DMS53 treated with DMSO at 0.1 percent for 48 hours (cell line): ENCODE data around the gene PPP1R2.
"Not testable (repeated sequence)": the region's sequence is repeated elsewhere in the genome, so short reads cannot be mapped to it uniquely, and the experiment has no call there.

Experiments used
- DNase-seq: peaks from one replicate; lab custom pipeline; 2025; ENCODE audit not compliant: unreplicated experiment; lab: John Stamatoyannopoulos, UW

The PPP1R2 gene

DNA sequence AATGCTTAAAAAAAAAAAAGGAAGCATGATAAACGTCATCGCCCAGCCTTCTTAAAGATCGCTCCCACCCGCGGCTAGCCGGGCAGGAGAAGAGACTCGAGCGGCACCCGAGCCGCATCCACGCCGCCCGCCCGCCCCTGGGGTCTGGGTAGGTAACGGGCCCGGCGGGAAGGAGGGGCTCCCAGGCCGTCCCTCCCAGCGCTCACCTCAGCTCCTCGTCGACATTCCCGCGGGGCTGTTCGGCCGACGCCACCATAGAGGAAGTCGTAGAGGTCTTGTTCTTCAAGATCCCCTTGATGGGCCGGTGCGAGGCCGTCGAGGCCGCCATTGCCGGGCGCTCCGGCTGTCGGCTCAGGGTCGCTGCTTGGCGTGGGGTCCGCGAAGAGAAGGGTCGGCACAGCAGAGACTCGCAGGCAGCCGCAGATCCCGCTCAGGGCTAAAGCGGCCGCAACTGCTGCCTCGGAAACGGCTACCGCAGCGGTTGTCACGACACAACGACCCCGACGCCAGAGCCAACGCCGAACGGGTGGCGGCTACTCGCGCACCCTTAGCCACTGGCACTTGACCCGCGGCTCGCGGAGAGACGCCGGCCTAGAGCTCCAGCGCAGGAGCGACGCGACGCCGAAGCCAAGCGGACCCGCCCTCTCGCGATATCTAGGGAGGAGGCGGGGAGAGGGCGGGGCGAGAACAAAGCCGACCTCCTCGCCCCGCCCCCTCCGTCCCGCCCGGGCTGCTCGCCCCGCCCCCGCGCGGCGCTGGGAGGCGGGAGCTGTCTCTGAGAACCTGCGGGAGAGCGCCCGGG, at the start of gene PPP1R2:
PPP1R2 (minus strand) TSS at position 628 of the 802 bp plus-strand sequence; CDS start at position 328, 300 bp downstream.
- peak; percentile 64 for DNase-seq

DNA sequence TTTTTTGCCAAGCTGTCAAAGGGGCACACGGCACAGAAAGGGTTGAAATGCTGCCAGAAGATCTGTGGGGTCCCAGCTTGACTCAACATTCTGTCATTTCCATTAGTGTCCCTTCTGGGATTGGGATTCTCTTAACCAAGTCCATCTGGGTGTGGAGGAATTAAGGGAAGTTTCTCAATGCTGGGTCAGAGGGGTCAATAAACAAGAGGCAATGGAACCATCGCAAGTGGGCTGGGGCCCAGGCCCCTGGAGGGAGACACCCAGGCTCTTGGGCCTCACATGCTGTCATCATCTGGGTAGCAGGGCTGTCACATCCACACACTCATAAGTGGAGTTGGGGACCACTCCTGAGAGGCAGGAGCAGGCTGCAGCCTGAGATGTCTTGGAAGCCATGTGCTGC, 48.7 kb upstream of the PPP1R2 start:
- DNase-seq = no peak

DNA sequence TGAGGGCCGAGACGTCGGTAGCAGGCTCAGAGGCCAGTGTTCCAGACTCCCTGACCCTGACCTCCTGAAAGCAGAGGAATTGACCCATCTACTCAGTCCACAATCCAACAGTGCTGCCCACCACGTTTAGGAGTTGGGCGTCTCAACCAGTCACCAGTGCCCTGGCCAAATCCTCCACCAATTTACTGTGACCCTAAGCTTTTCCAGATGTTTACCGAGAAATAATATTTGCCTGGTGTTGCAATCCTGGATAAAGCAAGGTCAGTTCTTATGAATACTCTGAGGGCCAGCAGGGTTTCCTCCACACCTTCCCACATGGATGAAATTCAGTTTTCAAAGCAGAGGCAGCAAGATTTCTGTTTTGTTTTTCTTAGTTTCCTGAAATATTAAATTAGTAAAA, 48.1 kb upstream of the PPP1R2 start:
- DNase-seq = no peak

DNA sequence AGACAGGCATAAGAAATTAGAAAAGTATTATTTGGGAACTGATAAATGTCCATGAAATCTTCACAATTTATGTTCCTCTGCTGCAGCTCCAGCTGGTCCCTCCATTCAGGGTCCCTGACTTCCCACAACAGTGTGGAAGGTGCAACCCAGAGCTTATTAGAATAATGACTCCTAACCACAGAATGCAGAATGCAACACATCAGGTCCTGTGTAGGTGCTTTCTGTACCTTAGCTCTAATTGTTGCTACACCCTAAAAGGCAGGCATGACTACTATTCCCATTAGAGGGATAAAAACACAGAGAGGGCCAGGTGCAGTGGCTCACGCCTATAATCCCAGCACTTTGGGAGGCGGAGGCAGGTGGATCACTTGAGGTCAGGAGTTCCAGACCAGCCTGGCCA, 47.3 kb upstream of the PPP1R2 start:
- DNase-seq = not testable (repeated sequence)

DNA sequence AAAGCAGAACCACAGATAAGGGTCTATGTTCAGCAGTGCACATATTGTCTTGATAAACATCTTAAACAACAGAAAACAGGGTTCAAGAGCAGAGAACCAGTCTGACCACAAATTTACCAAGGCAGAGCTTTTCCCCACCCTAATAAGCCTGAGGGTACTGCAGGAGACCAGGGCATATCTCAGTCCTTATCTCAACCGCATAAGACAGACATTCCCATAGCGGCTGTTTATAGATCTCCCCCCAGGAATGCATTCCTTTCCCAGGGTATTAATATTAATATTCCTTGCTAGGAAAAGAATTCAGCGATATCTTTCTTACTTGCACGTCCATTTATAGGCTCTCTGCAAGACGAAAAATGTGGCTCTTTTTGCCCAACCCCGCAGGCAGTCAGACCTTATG, 46.7 kb upstream of the PPP1R2 start:
- not testable (repeated sequence) for DNase-seq

DNA sequence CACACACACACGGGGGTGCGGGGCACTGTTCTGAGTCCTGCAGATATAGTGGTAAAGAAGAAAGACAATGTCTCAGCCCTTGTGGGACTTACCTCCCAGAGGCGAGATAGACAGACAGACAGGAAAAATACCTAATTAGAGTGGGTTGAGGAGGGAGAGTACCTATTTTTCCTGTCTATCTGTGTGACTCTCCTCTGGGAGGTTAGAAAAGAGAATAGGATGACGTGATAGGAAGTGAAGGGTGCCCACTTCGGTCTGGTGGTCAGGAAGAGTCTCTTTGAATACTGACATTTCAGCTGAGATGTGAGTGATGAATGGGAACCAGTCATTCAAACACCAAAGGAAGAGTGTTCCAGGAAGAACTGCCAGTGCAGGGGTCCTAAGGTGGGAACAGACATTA, 44.7 kb upstream of the PPP1R2 start:
- no peak for DNase-seq

DNA sequence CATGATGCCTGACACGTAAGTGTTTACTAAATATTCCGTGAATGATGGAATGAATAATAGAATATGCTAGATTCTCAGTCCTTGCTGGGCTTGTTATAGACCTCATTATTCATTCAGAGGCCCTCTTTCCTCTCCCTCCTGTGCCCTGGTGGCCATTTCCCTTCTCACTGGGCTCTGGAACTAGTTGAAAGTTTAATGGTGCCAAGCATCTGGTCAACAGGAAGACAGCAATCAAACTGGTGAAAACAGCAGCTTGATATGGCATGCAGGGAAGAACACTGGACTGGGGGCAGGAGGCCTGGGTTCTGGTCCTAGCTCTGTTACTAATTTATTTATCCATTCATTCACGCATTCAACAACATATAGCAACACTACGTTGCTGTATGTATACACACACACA, 44.3 kb upstream of the PPP1R2 start:
- DNase-seq = no peak

DNA sequence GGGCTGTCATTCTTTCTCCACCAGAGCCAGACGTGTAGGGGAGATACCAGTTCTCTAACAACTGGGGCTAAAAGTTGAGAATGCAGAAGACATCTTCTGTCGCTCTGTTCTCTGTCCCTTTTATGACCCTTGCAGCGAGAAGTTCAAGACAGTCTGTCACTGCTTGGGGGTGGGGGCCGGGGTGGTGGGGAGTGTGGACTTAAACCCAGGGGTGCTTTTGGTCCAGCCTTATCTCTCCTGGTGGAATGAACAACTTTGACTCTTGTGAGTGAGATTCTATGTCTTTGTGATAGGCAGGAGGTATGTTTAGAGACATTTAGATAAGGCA, 41.4 kb upstream of the PPP1R2 start:
- DNase-seq = no peak

DNA sequence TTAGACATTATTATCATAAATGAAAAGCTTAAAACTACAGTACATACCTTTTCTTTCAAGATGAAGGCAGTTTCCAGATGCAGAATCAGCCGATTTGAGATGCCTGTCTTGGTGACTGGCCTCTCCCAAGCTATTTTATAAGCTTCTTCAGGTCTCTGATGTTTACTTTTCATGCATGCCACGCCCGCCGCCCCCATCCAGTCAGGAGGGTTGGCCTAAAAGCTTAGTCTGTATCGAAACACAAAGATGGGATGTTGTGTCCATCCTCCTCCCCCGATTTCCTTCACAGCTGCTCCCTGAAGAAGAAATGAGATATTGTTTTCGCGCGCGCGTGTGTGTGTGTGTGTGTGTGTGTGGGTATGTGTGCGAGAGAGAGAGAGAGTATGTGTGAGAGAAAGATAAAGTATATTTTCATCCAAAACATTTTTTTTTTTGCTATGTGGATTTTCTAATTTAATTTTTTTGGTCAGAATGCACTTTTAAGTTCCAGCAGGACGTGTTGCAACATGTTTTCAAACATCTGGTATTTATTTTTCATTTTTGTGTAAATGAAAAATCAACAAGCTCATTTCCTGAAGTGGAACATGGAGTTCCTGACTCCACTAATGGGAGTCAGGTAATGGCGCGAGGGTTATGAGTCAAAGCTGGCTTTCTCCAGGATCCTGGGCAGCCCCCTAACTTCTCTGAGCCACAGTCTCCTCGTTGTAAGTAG, 40.9 kb upstream of the PPP1R2 start, which contains the start of gene APOD:
APOD (minus strand) TSS at position 110 of the 712 bp plus-strand sequence. CDS start 4,479 bp downstream, outside the sequence.
- peak; percentile 32 for DNase-seq

DNA sequence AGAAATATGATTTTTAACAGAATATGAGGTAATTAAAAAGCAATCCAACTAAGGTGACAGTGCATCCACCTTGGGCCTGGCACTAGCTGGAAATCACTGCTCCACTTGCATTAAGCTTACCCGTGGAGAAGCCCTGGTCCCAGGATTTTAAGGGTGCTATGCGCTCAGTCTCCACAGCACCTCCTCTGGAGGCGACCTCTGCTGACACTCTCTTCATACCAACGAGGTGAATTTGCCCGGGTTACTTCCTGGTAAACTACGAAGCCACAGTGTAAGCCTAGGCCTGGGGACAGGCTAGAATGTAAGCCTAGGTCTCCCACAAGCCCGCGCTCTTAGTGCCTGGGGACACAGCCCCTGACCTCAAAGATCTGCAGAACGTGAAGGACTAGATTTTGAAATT, 39.8 kb upstream of the PPP1R2 start:
- DNase-seq = no peak

DNA sequence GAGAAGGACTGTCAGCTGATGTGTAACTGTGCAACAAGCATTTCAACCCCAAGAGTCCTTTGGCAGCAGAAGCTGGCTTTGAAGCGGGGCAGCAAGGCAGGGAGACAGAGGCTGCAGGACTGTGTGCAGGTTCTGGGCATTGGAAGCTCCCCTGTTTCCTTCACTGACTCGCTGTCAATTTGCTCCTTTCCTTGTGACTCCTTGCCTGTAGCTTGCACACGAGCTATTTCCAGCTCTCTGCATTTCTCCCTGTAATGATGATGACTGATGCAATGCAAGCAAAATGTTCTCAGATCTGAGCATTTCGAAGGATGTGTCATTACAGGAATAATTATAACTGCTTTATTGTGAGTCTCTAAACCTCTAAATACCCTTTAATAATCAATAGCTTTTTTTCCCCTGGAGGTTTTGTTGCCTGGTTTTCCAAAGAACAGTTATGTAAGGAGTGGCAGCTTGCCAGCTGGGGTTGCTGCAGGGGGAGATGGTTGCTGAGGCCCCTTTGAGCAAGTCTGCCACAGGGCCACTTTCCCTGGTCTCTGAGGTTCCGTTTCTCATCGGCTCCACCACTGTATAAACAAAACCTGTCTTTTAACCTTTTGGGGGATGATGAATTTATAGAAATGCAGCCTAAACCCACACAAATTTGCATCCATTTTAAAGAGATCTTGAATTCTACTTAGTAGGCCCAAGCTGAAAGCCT, 37.8 kb upstream of the PPP1R2 start:
- DNase-seq = no peak

DNA sequence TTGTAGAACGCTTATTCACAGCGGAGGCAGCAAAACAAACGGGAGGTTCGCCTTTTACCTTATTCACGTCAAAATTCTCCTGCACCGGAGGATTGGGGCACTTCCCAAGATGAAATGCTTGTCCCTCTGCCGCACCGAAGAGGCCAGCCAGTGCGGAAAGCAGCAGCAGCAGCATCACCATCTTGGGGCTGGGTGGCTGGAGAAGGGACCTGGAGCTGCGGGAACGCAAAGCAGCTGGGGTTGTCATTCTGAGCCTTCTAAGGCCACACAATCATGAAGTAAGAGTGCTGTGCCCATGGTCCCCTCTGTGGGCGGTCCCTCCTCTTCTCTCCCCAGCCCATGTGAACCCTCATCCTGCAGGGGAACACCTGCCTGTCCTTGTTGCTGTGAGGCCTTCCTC, 36.2 kb upstream of the PPP1R2 start:
- DNase-seq = no peak

DNA sequence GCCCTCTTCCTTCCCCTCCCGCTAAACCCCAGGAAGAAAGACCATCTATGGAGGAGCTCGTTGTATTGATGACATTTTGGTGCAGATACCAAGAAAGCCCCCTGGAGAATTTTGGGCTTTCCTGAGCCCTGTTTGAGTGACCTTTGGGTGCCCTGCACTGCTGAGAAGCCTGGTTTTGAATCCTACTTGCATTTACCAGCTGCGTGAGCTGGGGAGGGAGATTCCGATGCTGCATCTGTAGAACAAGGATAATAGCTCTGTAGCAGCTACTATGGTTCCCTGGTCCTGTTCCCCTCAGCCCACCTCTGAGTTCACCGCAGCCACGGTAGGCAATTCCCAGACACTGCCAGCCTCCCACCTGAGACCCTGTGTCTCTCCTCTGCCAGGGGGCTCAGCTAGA, 35.4 kb upstream of the PPP1R2 start:
- DNase-seq = no peak

DNA sequence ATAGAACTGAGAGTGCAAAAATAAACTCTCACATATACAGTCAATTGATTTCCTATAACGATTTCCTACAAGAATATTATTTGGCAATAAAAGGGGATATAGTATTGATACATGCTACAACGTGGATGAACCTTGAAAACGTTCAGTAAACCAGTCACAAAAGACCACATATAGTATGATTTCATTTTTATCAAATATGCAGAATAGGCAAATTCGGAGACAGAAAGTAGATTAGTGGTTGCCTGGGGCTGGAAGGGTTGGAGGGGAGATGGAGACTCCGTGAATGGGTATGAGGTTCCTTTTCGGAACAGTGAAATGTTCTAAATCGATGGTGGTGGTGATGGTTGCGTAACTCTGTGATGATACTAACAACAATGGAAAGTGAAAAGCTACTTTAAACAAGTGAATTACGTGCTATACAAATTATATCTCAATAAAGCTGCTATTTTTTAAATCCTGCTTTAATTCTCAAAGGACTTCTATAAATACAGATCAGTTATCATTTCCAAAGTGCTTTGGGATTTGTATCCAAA, 34.6 kb upstream of the PPP1R2 start:
- no peak for DNase-seq

DNA sequence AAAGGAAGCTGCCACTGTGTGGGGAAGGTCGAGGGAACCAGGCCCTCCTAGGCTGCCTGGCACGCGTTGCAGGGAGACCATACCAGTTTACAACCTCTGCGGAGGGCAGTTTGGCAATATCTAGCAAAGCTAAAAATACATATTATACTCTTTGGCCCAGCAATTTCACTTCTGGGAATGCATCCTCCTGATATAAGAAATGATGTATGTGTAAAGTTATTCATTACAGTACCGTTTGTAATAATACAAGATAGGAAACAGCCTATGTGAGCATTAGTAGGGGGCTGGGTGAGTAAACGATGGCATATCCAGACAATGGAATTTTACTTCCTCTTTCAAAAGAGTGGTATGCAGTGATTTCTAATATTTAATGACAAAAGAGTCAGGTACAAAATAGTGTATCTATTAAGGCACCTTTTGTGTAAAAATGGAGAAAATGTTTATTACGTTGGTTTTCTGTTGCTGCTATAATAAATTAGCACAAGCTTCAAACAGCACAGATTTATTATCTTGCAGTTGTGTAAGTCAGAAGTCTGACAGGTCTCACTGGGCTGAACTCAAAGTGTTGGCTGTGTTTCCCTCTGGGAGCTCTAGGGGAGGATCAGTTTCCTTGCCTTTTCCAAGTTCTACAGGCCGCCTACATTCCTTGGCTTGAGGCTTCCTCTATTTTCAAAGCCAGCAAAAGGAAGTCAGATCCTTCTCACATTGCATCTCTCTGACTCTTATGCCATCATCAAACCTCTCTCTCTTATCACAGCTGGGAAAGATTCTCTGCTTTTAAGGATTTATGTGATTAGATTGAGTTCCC, 31.6 kb upstream of the PPP1R2 start:
- DNase-seq = no peak

DNA sequence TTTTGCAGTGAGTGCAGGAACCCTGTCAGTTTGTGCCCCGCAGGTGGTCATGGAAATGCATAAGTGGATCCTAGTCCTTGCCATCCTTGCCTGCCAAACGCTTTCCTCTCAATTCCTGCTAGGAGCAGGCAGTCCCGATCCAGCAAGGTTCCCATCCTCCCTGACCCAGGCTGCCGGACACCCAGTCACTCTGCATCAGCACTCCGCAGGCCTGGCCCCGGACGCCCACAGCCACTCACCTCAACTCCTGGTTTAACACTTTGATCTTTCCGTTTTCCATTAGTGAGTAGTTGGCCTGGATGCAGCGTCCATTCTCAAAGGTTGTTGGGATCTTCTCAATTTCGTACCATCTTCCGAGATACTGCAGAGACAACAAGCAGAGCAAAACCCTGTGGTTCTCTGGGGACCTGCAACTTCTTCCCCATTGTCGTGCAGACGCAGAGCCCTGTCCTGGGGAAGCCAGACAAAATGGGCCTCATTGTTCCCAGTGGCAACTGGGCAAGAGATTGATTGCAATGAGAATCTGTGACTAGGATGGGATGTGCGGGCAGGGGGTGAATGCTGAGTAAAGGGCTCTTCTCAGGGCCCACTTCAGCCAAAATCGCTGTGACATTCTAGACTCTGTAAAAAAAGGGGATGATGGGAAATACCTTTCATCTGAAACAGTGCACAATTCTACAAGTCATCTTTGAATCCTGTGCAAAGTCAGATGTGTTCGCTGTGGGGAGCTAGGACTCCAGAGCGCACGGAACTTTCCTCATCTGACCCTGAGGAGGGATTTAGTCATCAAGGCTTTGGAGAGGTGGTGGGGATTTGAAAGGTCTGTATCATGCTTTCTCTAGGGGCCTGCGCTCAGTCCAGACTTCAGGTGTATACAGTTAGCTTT, 30.7 kb upstream of the PPP1R2 start:
- DNase-seq = no peak

DNA sequence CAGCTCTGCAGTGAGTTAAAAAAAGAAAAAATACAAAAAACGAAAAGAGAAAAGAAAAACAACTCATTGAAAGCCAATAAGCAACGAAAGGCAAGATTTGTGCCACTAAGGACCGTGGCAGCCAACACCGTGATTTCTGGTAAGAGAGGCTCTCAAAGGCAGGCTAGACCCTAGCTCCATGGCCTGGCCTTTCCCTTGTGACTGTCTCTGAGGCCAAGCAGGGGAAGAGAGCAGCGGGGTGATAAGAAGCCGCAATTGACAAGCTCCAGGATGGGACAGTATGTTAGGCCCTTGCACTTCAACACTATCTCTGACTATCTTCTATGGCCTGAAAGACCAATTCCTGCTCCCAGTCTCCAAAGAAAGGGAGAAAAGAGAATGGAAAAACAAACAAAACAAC, 28.2 kb upstream of the PPP1R2 start:
- no peak for DNase-seq

DNA sequence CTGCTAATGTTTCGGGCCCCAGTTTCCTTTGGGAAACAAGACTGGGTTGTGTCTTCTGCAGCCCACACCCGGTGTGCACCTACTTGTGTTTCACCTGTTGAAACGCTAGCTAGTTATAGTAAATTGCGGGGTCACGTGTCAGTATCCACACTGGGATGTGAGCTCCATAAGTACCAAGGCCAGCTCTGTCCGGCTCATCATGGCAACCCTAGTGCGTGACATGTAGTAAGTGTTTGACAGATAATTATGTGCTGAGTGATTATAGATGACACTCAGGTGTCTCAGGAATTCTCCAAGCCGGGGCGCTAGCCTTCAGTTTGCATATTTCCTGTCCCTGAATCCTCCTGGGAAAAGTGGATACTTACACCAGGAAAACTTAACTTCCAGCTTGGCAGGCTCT, 27.8 kb upstream of the PPP1R2 start:
- DNase-seq = no peak

DNA sequence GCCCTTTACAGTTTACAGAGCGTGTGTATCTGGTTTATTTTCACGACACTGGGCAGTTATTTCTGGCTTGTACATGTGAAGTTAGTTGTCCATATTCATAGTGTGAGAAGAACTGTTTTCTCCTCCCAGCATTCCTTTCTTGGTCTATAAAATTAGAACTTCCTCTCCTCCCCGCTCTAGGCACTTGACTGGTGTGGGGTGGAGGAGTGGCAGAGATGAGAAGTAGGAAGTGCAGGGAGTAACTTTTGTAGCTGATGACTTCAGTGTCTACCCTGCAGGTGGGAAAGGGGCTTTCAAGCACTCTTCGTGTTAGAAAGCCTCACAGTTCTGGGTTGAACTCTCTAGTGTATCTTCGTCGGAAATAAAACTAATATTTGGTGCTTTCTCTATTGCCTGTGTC, 27.2 kb upstream of the PPP1R2 start:
- no peak for DNase-seq

DNA sequence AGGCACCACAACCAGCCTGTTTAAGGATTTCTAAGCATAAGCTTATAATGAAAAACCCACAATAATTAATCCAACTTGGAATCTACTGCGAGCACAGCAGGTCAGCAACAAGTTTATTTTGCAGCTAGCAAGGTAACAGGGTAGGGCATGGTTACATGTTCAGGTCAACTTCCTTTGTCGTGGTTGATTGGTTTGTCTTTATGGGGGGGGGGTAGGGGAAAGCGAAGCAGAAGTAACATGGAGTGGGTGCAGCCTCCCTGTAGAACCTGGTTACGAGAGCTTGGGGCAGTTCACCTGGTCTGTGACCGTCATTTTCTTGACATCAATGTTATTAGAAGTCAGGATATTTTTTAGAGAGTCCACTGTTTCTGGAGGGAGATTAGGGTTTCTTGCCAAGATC, 25.5 kb upstream of the PPP1R2 start:
- no peak for DNase-seq
